ENCODE results near the gene RBM10.

RBM10 gene

GRCh38 chrX:47146936-47147859, 2.2 kb downstream of the RBM10 start:
- DNase-seq (ENCODE audit: low read depth in 2 of 3, low spot score in 2 of 3): no peak

- no peak for DNase-seq (ENCODE audit: low read depth in 2 of 3, low spot score in 2 of 3)
Observed at GRCh38 chrX:47148946-47149345, 3.9 kb downstream of the RBM10 start.

DNA sequence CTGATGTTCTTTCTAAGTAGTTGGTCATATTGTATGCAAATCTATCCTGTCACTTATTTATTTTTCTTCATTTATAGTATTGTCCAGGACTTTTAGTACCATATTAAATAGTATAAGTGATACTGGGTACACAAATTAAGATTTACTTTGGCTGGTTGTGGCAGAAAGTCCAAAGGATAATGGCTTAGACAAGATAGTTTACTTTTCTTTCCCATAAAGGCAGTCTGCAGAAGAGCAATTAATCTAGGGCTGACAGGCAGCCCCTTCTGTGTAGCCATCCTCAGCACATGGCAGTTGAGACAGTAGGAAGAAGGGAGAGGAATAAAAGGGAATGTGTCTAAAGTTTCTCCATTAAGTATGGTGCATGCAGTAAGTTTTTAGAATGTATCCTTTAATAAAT, 6.4 kb downstream of the RBM10 start:
- DNase-seq (ENCODE audit: low read depth in 2 of 3, low spot score in 2 of 3): no peak

DNA sequence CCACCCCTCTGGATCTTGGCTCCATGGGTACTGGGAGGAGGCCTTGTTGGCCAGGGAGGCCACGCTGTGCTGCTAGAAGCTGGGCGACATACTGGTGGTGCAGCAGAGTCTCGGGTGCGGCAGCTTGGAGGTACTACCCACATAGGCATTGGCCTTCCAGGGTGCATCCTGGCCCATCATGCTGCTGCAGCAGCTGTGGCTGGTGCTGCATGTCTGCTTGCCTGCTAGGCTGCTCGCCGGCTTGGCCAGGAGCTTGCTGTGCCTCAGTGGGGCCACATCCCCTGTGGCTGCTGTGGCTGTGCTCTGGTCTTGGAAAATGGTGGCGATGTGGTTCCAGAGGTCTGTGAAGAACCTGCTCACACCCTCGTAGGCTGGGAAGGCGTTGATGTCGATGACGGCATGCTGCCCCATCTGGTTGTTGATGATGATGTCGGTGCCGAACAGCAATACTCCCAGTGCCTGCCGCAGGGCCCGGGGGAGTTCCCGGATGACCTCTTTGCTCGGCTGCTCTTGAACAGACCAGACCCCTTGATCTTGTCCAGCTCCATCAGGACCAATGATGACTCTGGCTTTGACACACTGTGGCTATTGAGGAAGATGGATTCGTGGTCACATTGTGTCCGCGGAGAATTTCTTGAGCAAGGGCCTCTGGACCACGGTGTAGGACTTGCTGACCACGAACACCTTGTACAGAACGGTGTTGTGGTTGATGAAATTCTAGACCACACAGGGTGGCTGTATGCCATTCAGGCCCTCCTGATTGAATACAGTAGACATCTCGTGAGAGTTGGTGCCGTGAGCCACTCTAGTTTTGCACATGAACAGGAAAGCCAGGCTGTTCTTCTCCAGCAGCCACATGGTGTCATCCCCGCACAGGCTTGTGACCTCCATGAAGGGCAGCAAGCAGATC, 11.8 kb downstream of the RBM10 start:
- DNase-seq (ENCODE audit: low read depth in 2 of 3, low spot score in 2 of 3): no peak

GRCh38 chrX:47158131-47158530, 13.1 kb downstream of the RBM10 start:
- no peak for DNase-seq (ENCODE audit: low read depth in 2 of 3, low spot score in 2 of 3)

GRCh38 chrX:47158781-47159180, 13.8 kb downstream of the RBM10 start:
- DNase-seq (ENCODE audit: low read depth in 2 of 3, low spot score in 2 of 3): no peak

DNA sequence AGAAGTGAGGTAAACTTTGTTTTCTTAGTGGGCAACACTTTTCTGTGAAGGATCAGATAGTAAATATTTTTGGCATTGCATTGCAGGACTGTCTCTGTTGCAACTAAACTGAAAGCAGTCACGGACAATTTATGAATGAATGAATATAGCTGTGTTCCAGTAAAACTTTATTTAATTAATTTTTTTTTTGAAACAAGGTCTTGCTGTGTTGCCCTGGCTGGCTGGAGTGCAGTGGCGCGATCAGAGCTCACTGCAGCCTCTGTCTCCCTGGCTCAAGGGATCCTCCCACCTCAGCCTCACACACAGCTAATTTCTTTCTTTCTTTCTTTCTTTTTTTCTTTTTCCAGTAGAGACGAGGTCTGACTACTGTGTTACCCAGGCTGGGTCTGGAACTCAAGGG, 15.8 kb downstream of the RBM10 start:
- no peak for DNase-seq (ENCODE audit: low read depth in 2 of 3, low spot score in 2 of 3)

DNA sequence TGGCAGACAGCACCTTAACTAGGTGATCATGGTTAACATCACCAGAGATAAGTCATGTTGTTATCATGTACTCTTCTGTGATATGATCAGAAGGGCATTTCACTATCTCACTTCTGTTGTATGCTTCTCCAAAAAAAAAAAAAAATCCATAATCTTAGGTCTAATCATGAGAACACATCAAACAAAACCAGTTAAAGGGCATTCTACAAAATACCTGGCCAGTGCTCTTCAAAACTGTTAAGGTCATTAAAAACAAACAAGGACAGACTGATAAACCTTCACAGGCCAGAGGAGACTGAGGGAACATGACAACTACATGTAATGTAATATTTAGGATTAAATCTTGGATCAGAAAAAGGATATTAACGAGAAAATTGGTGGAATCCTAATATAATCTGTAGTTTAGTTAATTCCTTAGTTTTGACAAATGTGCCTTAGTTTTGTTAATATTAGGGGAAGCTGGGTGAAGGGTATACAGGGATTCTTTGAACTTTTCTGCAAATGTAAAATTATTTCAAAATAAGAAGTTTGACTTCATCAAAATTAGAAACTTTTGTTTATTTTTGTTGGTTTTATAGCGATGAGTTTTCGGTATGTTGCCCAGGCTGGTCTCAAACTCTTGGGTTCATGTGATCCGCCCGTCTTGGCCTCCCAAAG, 18.0 kb downstream of the RBM10 start:
- no peak for DNase-seq (ENCODE audit: low read depth in 2 of 3, low spot score in 2 of 3)

DNA sequence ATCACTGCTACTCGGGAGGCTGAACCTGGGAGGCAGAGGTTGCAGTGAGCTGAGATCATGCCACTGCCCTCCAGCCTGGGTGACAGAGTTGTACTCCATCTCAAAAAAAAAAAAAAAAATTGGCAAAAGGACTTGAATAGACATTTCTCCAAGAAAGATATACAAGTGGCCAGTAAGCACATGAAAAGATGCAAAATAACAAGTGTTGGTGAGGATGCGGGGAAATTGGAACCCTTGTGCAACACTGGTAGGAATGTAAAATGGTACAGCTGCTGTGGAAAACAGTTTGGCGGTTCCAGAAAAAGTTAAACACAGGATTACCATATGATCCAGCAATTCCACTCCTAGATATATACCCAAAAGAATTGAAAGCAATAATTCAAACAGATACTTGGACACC, 19.4 kb downstream of the RBM10 start:
- DNase-seq (ENCODE audit: low read depth in 2 of 3, low spot score in 2 of 3): no peak

DNA sequence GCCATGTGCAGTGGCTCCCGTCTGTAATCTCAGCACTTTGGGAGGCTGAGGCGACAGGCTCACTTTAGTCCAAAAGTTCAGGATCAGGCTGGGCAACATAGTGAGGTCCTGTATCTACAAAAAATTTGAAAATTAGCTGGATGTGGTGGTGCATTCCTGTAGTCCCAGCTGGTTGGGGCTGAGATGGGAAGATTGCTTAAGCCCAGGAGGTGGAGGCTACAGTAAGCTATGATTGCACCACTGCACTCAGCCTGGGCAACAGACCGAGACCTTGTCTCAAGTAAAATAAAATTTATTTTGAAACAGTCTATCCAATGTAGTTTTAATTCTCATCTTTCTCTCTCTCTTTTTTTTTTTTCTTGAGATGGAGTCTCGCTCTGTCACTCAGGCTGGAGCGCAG, 21.1 kb downstream of the RBM10 start:
- DNase-seq (ENCODE audit: low read depth in 2 of 3, low spot score in 2 of 3): no peak

DNA sequence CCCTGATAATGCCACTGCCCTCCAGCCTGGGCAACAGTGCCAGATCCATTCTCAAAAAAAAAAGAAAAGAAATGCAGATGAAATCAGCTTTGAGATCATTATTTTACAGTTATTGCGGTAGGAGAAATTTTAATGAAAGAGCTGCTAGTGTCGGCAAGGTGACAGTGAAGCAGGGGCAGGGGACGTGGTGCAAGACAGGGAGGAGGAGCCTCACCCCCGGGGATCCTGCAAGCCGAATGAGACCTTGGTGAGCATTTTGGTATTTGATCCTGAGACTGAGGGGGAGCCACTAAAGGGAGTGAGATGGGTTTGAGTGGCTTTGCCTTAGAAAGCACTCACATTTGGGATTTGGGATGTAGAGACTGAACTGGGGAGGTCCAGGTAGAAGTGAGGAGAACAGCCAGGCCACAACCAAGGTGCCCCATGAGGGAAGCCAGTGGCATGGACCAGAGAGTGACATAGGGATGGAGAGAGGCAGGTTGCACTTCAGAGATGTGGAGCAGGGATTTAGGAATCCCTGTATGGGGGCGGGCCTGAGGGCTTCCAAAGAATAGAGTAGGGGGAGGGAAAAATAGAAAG, 23.6 kb downstream of the RBM10 start:
- no peak for DNase-seq (ENCODE audit: low read depth in 2 of 3, low spot score in 2 of 3)

- DNase-seq (ENCODE audit: low read depth in 2 of 3, low spot score in 2 of 3): no peak
Observed at GRCh38 chrX:47169273-47169672, 24.3 kb downstream of the RBM10 start.

DNA sequence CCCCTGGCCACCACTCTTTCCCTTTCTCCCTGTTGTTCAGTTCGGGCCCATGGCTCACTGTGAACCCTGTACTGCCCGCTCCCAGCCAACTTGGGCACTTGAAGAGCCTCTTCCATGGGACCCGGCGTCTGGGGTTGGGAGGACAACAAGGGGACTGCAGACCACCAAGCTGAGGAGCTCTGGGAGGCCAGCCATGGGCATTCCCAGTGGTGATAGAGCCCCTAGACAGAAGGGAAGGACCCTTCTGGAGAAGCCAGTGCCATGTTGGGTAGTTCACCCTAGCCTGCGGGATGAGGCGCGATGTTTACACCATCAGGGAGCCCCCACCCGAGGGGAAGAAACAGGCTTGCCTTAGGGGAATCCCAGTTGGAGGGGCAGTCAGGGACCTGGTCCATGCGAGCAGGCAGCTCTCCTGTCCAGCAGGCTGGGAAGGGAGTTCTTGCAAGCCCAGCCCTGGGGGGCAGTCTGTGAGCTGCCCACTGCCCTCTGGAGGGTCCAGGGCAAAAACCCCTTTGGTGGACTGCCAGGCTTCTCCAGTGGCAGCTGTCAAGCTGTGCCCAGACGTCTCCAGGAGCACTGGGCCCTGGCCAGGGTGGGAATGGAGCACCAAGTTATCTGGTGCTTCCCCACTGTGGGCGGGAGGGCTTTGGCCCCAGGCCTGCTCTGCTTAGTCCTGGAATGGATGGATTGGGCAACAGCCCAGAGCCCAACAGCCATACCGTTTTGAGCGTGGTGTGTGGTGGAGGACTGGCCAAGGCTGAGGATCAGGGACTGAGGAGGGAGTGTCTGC, 24.9 kb downstream of the RBM10 start:
- DNase-seq (ENCODE audit: low read depth in 2 of 3, low spot score in 2 of 3): no peak

GRCh38 chrX:47170861-47171692, 26.1 kb downstream of the RBM10 start:
- no peak for DNase-seq (ENCODE audit: low read depth in 2 of 3, low spot score in 2 of 3)

DNA sequence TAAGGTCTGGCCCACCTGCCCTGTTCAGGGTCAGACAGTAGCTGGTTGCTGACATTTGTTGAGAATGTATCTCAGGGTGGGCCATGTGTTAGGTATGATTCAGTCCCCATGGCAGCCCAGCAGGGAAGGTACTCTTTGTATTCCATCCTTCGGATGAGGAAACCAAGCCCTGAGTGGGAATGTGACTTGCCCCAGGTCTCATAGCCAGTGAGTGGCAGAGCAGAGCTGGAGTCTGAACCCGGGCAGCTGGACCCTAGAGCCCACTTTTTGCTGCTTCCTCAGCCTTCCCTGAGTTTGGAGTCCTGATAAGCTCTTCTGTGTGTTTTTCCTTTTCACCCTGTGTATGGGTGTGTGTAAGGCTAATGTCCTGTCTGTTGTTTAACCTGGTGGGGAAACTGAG, 27.0 kb downstream of the RBM10 start:
- no peak for DNase-seq (ENCODE audit: low read depth in 2 of 3, low spot score in 2 of 3)

DNA sequence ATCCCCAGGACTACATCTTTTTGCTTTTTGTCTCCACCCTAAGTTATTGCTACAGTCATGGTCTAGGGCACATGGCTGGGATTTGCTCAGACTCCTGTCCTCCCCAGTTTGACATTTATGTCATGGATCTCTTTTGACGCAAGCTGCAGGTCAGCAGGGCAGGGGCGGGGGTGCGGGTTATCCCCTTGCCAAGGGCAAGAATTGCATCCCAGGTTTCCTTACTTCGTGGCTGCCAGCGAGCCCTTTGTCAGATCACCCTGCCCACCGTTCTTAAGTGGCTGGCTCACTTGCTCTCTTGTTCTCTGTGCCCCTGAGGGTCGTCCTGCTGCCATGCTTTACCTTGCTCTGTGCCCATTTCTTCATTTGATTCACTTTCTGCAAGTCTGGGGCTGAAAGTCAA, 27.5 kb downstream of the RBM10 start:
- no peak for DNase-seq (ENCODE audit: low read depth in 2 of 3, low spot score in 2 of 3)

DNA sequence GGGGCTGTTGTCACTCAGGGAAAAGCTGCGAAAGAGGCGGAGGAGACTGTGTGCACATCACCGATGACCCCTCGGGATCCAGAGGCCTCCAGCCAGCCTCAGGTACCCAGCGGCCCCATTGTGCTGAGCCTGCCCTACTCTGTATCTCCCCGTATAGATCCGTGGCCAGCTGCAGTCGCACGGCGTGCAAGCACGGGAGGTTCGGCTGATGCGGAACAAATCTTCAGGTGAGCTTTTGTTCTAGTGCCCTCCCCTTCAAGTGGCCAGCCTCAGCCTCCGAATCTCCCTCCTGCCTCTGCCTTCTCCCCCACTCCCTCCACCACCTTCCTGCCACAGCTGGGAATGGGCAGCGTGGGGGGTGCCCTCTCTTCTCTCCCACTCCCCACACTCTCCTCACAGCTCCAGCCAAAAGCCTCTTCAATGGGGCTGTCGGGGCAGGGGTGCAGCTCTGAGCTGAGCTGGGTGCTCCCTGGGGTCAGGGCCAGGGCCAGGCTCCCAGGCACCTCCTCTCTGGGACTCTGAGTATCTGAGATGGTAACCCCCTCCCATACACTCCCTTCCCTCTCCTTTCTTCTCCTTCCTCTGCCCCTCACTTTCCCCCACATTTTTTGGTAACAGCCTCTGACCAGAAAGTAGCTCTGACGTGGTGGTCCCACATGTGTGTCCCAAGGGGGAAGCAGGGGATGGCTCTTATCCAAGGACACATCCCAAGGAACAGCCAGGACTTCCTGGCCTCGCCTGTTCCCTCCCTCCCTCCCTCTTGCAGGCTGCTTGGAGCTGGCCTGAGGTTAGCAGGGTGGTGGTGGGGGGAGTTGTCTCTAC, 28.2 kb downstream of the RBM10 start:
- DNase-seq (ENCODE audit: low read depth in 2 of 3, low spot score in 2 of 3): no peak

GRCh38 chrX:47174376-47174775, 29.4 kb downstream of the RBM10 start:
- DNase-seq (ENCODE audit: low read depth in 2 of 3, low spot score in 2 of 3): no peak

Measured in activated CD8-positive, alpha-beta memory T cell treated with anti-CD3 and anti-CD28 coated beads for 48 hours (primary cell).